ENCODE data around the gene NARS2.

GRCh38 chr11:78588517-78588916 is 13.9 kb upstream of the NARS2 start:
- TF ChIP-seq CTCF (IDR thresholded peaks at IDR 0.05) (no peak), EP300 (IDR thresholded peaks at IDR 0.05) (no peak)

Measured in gastroesophageal sphincter (tissue), 3 donors.